Endothelial cell of umbilical vein (primary cell): Measurements from ENCODE around the gene OPTC. TPM values are rescaled to one million over a fixed set of nuclear protein-coding genes. Genes with fewer than 3 reads are reported as not detected.

Source experiments
- BruUV-seq: library from RNA; stranded (reverse); fragments of 400-500 nt; replicated peaks from 2 replicates; lab custom pipeline; 2021; lab: Mats Ljungman, UMichigan
- CTCF ChIA-PET: fragments of 300-600, 350-600 bp; sonication (Branson Sonifier 250); formaldehyde crosslinking; loops from one replicate; lab custom pipeline; 2021; ENCODE audit warnings: antibody characterized with exemption, inconsistent platforms; lab: Charles Lee
- POLR2A ChIA-PET: fragments of 300-600, 350-600 bp; sonication (Branson Sonifier 250); formaldehyde crosslinking; loops from one replicate; lab custom pipeline; 2021; ENCODE audit warnings: antibody characterized with exemption, inconsistent platforms; lab: Charles Lee
- DNase-seq: peaks from one replicate; pipeline ENCODE4 v3.0.0-alpha.2; 2011; ENCODE audit warnings: low read depth, low spot score
- FAIRE-seq: peaks from 2 replicates; lab custom pipeline; 2011; peaks lifted over from hg19 to GRCh38; lab: Jason Lieb, UNC
- H2AFZ ChIP-seq: 2 replicates; pipeline ENCODE4 v1.6.0; 2012; ENCODE audit warnings: low read depth, low read length, control low read depth, inconsistent platforms
- H3K27ac ChIP-seq: 2 replicates; pipeline ENCODE4 v1.5.1; 2011; ENCODE audit warnings: low read depth, mild to moderate bottlenecking, control low read depth, low read length, moderate library complexity; ENCODE audit not compliant: insufficient read depth
- H3K27me3 ChIP-seq, 2 experiments: 2 replicates each; pipeline versions ENCODE4 v1.6.0 to v1.6.1; 2011; ENCODE audit warnings: low read length in 2 of 2, mixed read lengths in 1 of 2; ENCODE audit not compliant: control insufficient read depth in 2 of 2, insufficient read depth in 2 of 2
- H3K36me3 ChIP-seq, 2 experiments: 2 replicates in 1 of 2; 3 replicates in 1 of 2; pipeline ENCODE4 v1.5.1; 2011; ENCODE audit warnings: low read length in 2 of 2, mild to moderate bottlenecking in 1 of 2, moderate library complexity in 1 of 2; ENCODE audit not compliant: control insufficient read depth in 2 of 2, insufficient read depth in 2 of 2; ENCODE audit errors: extremely low read depth in 1 of 2
- H3K4me1 ChIP-seq: 3 replicates; pipeline ENCODE4 v1.5.1; 2011; ENCODE audit warnings: mild to moderate bottlenecking, low read length; ENCODE audit not compliant: control insufficient read depth, insufficient read depth; ENCODE audit errors: extremely low read depth
- H3K4me2 ChIP-seq: 2 replicates; pipeline ENCODE4 v1.6.1; 2011; ENCODE audit warnings: low read length, control low read depth, mixed read lengths; ENCODE audit not compliant: insufficient read depth
- H3K4me3 ChIP-seq, 3 experiments: fragments of 200-600 bp in 1 of 3; sonication (generic), shearing (Covaris generic) in 1 of 3; replicated peaks in 1 of 3; 2 replicates each; pipeline ENCODE4 v1.5.1; 2011 to 2016; ENCODE audit warnings: control low read depth in 3 of 3, low read length in 3 of 3, mild to moderate bottlenecking in 2 of 3, inconsistent platforms in 1 of 3, low read depth in 1 of 3, moderate library complexity in 1 of 3; ENCODE audit not compliant: insufficient read depth in 1 of 3
- H3K79me2 ChIP-seq: 2 replicates; pipeline ENCODE4 v1.6.0; 2012; ENCODE audit warnings: low read length, inconsistent platforms; ENCODE audit not compliant: control insufficient read depth, insufficient read depth
- H3K9ac ChIP-seq: replicated peaks from 2 replicates; pipeline ENCODE3; 2011; ENCODE audit warnings: low read length, control low read depth; ENCODE audit not compliant: insufficient read depth; ENCODE audit errors: extremely low read depth
- H3K9me1 ChIP-seq: replicated peaks from 3 replicates; pipeline ENCODE4 v1.6.0; 2011; ENCODE audit warnings: mild to moderate bottlenecking, low read length; ENCODE audit not compliant: control insufficient read depth, insufficient read depth; ENCODE audit errors: extremely low read depth
- H3K9me3 ChIP-seq: replicated peaks from 2 replicates; pipeline ENCODE4 v1.5.1; 2012; ENCODE audit warnings: low read length, inconsistent platforms; ENCODE audit not compliant: control insufficient read depth, insufficient read depth
- H4K20me1 ChIP-seq: replicated peaks from 2 replicates; pipeline ENCODE3; 2011; ENCODE audit warnings: mild to moderate bottlenecking, low read length; ENCODE audit not compliant: control insufficient read depth, insufficient read depth; ENCODE audit errors: extremely low read depth
- CTCF ChIP-seq, 2 donors: IDR thresholded peaks; 1 replicate in 1 of 2; 2 replicates in 1 of 2; pipeline ENCODE4 v1.5.1; 2011; ENCODE audit warnings: low read length in 2 of 2, mild to moderate bottlenecking in 2 of 2, moderate library complexity in 2 of 2, control low read depth in 1 of 2, inconsistent platforms in 1 of 2, low read depth in 1 of 2; ENCODE audit not compliant: insufficient read depth in 1 of 2; ENCODE audit errors: extremely low read depth in 1 of 2
- EZH2 ChIP-seq: IDR thresholded peaks from 2 replicates; pipeline ENCODE4 v1.6.1; 2012; ENCODE audit warnings: borderline replicate concordance, low read depth, mild to moderate bottlenecking, moderate library complexity, low read length, inconsistent platforms; ENCODE audit not compliant: severe bottlenecking
- FOS ChIP-seq: IDR thresholded peaks from 2 replicates; pipeline ENCODE4 v1.6.1; 2011; ENCODE audit warnings: mild to moderate bottlenecking, low read length, moderate library complexity, borderline replicate concordance; ENCODE audit not compliant: insufficient read depth
- GATA2 ChIP-seq: IDR thresholded peaks from 2 replicates; pipeline ENCODE4 v1.7.0; 2011; ENCODE audit warnings: low read depth, mild to moderate bottlenecking, moderate library complexity, mixed read lengths, low read length; ENCODE audit not compliant: insufficient read length, insufficient read depth
- JUN ChIP-seq: IDR thresholded peaks from 2 replicates; pipeline ENCODE4 v1.6.1; 2011; ENCODE audit warnings: borderline replicate concordance, low read depth; ENCODE audit not compliant: insufficient read length, insufficient read depth
- MAX ChIP-seq: IDR thresholded peaks from 2 replicates; pipeline ENCODE4 v1.6.1; 2011; ENCODE audit not compliant: insufficient read depth, insufficient read length
- POLR2AphosphoS5 ChIP-seq: IDR thresholded peaks from 2 replicates; pipeline ENCODE4 v1.6.1; 2012; ENCODE audit warnings: low read depth, mild to moderate bottlenecking, control low read depth, low read length, moderate library complexity; ENCODE audit not compliant: insufficient read depth
- dilution Hi-C: fragments of 300-500 bp; cut with MboI; formaldehyde crosslinking; loops from one replicate; pipeline ENCODE4 v1.15.0; 2019; ENCODE audit warnings: low sequenced_read_pairs; ENCODE audit not compliant: extremely low pct_ligation_motif_present
- intact Hi-C: fragments of 100-400 bp; cut with micrococcal nuclease; formaldehyde crosslinking; loops from one replicate; pipeline ENCODE4 v1.10.0; 2022
- polyA plus RNA-seq, 4 experiments: library from polyadenylated mRNA; depleted of rRNA in 3 of 4; stranded (reverse) in 3 of 4; unstranded in 1 of 4; fragments of >200 nt; gene quantifications; 2 replicates each; pipeline versions ENCODE4 v1.2.1 to v1.2.3, GENCODE V29; 2011 to 2012; ENCODE audit warnings: missing spikeins in 1 of 4
- total RNA-seq: library from RNA; stranded (reverse); gene quantifications from 2 replicates; pipeline ENCODE4 v1.2.3, GENCODE V29; 2021

Gene OPTC
- total and polyA plus RNA-seq, 2 donors (not counting 3 experiments of a cell fraction or from before 2014, with no cell fraction given): not detected

GRCh38 chr1:203544485-203544884 lies 50.5 kb downstream of the OPTC start:
- no peak for TF ChIP-seq MAX
- TF ChIP-seq POLR2AphosphoS5: no peak
- TF ChIP-seq GATA2: no peak
- no peak for TF ChIP-seq EZH2
- TF ChIP-seq JUN: no peak
- TF ChIP-seq CTCF (IDR thresholded peaks at IDR 0.05; ENCODE audit: extremely low read depth in 1 of 2, insufficient read depth in 1 of 2, low read depth in 1 of 2, low read length in 2 of 2): no peak
- TF ChIP-seq FOS: no peak
- Histone ChIP-seq H3K79me2 (no peaks in the 10 kb centered on the region), H4K20me1 (no peaks in the 10 kb centered on the region), H3K9me3 (no peaks in the 10 kb centered on the region), H3K27ac (no peak overlapping the region), H2AFZ (no peak overlapping the region), H3K9ac (no peak overlapping the region), H3K4me3 (no peak overlapping the region), H3K27me3 (peaks cover 3 to 9% of the 10 kb centered on the region in 2 experiments), H3K36me3 (no peaks in the 10 kb centered on the region), H3K4me1 (no peaks in the 10 kb centered on the region), H3K9me1 (no peaks in the 10 kb centered on the region), H3K4me2 (no peak overlapping the region)
- DNase-seq (no peak), FAIRE-seq (no peak)
- CTCF ChIA-PET: no interaction called here
- intact Hi-C loops: no loop called here
- dilution Hi-C loops: no loop called here
- POLR2A ChIA-PET: no interaction called here
- BruUV-seq: no TSS peak
